ENCODE results near the gene MELTF. TPM values are rescaled to one million over a fixed set of nuclear protein-coding genes. Genes with fewer than 3 reads are reported as not detected.

MELTF gene
- total RNA-seq, 6 experiments from 2014 or later, result 0.42 to 5.3 (median 2.0) TPM

- H3K9me3 ChIP-seq, result no peaks in the 10 kb centered on the region
- no peak overlapping the region for H3K27ac ChIP-seq
- intact Hi-C loops (cut with DNase I), result no loop called here
- peak in 3 of 4 donors; percentile 12 to 53 (median 25) for ATAC-seq
- 33% methylated on average over 3 of the region's 12 CpGs for WGBS (ENCODE audit: insufficient coverage, low coverage, low lambda C conversion rate, missing lambda C conversion rate)
- no peaks in the 10 kb centered on the region for H3K27me3 ChIP-seq
- DNase-seq, result peak in 1 of 3 donors; percentile 42
- TF ChIP-seq CTCF (IDR thresholded peaks at IDR 0.05), result no peak
- no peak for TF ChIP-seq POLR2A (IDR thresholded peaks at IDR 0.05)
- H3K4me3 ChIP-seq, result no peak overlapping the region
- H3K4me1 ChIP-seq, result no peaks in the 10 kb centered on the region
- H3K36me3 ChIP-seq, result no peaks in the 10 kb centered on the region
Observed at GRCh38 chr3:196988241-196989029, 41.2 kb downstream of the MELTF start.

- intact Hi-C loops (cut with DNase I), result no loop called here
- no peak overlapping the region for H3K27ac ChIP-seq
- DNase-seq, result peak in 1 of 3 donors; percentile 19
- H3K9me3 ChIP-seq, result no peaks in the 10 kb centered on the region
- H3K4me1 ChIP-seq, result no peaks in the 10 kb centered on the region
- TF ChIP-seq POLR2A (IDR thresholded peaks at IDR 0.05) (no peak), CTCF (IDR thresholded peaks at IDR 0.05) (no peak)
- ATAC-seq, result no peak
- WGBS (ENCODE audit: insufficient coverage, low coverage, low lambda C conversion rate, missing lambda C conversion rate), result 87% methylated on average over 3 of the region's 10 CpGs
- no peak overlapping the region for H3K4me3 ChIP-seq
- no peaks in the 10 kb centered on the region for H3K27me3 ChIP-seq
- no peaks in the 10 kb centered on the region for H3K36me3 ChIP-seq
Observed at GRCh38 chr3:196987022-196987421, 42.6 kb downstream of the MELTF start.

- no peak for TF ChIP-seq POLR2A (IDR thresholded peaks at IDR 0.05)
- no peak for TF ChIP-seq CTCF (IDR thresholded peaks at IDR 0.05)
- Histone ChIP-seq H3K9me3 (no peaks in the 10 kb centered on the region), H3K36me3 (no peaks in the 10 kb centered on the region), H3K27ac (no peak overlapping the region), H3K27me3 (no peaks in the 10 kb centered on the region), H3K4me3 (no peak overlapping the region), H3K4me1 (no peaks in the 10 kb centered on the region)
- DNase-seq (peak in 1 of 3 donors; percentile 17), ATAC-seq (no peak)
- 94% methylated on average over 9 of the region's 9 CpGs for WGBS (ENCODE audit: insufficient coverage, low coverage, low lambda C conversion rate, missing lambda C conversion rate)
- intact Hi-C loops (cut with DNase I), result no loop called here
Observed at GRCh38 chr3:196985954-196986885, 43.4 kb downstream of the MELTF start.

- H3K36me3 ChIP-seq, result no peaks in the 10 kb centered on the region
- no peaks in the 10 kb centered on the region for H3K4me1 ChIP-seq
- peak in 1 of 3 donors; percentile 15 for DNase-seq
- H3K27ac ChIP-seq, result no peak overlapping the region
- intact Hi-C loops (cut with DNase I), result no loop called here
- H3K27me3 ChIP-seq, result no peaks in the 10 kb centered on the region
- TF ChIP-seq POLR2A (IDR thresholded peaks at IDR 0.05), result no peak
- no peak for TF ChIP-seq CTCF (IDR thresholded peaks at IDR 0.05)
- 60% methylated on average over 1 of the region's 6 CpGs for WGBS (ENCODE audit: insufficient coverage, low coverage, low lambda C conversion rate, missing lambda C conversion rate)
- H3K9me3 ChIP-seq, result no peaks in the 10 kb centered on the region
- H3K4me3 ChIP-seq, result no peak overlapping the region
- ATAC-seq, result no peak
Observed at GRCh38 chr3:196985298-196985697, 44.3 kb downstream of the MELTF start.

Data from right lobe of liver (tissue), 6 donors.